ENCODE results near the gene ARHGAP22. TPM values are rescaled to one million over a fixed set of nuclear protein-coding genes. Genes with fewer than 3 reads are reported as not detected.
A peak's percentile ranks its signal among the peaks of the same experiment; 100 is the strongest.

Gene ARHGAP22
- total RNA-seq, 1 experiment from 2014 or later: not detected

- no peak for DNase-seq
- Histone ChIP-seq H3K4me1 (peaks cover 17% of the 10 kb centered on the region), H3K36me3 (no peaks in the 10 kb centered on the region)
These were observed 123.5 kb downstream of the ARHGAP22 start for GRCh38 chr10:48481385-48481784.

GRCh38 chr10:48480397-48481374 lies 124.2 kb downstream of the ARHGAP22 start:
- no peak overlapping the region for H3K4me3 ChIP-seq
- H3K9me3 ChIP-seq (replicated peaks): no peaks in the 10 kb centered on the region
- H3K4me1 ChIP-seq: peaks cover 22% of the 10 kb centered on the region
- no peak overlapping the region for H3K27ac ChIP-seq
- no peak for DNase-seq
- no peaks in the 10 kb centered on the region for H3K27me3 ChIP-seq
- no peaks in the 10 kb centered on the region for H3K36me3 ChIP-seq

More at GRCh38 chr10:48481385-48481784, 123.5 kb downstream of the ARHGAP22 start:
- Histone ChIP-seq H3K4me3 (no peak overlapping the region), H3K27me3 (no peaks in the 10 kb centered on the region), H3K27ac (no peak overlapping the region), H3K9me3 (replicated peaks) (no peaks in the 10 kb centered on the region)

- peaks cover 27% of the 10 kb centered on the region for H3K4me1 ChIP-seq
- no peak overlapping the region for H3K4me3 ChIP-seq
- DNase-seq: no peak
- no peaks in the 10 kb centered on the region for H3K36me3 ChIP-seq
- no peaks in the 10 kb centered on the region for H3K27me3 ChIP-seq
- no peak overlapping the region for H3K27ac ChIP-seq
- H3K9me3 ChIP-seq (replicated peaks): no peaks in the 10 kb centered on the region
These were observed 125.7 kb downstream of the ARHGAP22 start for GRCh38 chr10:48478980-48479811.

GRCh38 chr10:48478469-48478868 lies 126.4 kb downstream of the ARHGAP22 start:
- Histone ChIP-seq H3K4me1 (peaks cover 23% of the 10 kb centered on the region), H3K27ac (no peak overlapping the region), H3K27me3 (no peaks in the 10 kb centered on the region), H3K4me3 (no peak overlapping the region), H3K9me3 (replicated peaks) (no peaks in the 10 kb centered on the region), H3K36me3 (no peaks in the 10 kb centered on the region)
- no peak for DNase-seq

GRCh38 chr10:48477616-48478015 lies 127.3 kb downstream of the ARHGAP22 start:
- H3K9me3 ChIP-seq (replicated peaks): no peaks in the 10 kb centered on the region
- no peak for DNase-seq
- no peaks in the 10 kb centered on the region for H3K27me3 ChIP-seq
- no peak overlapping the region for H3K4me3 ChIP-seq
- H3K4me1 ChIP-seq: peaks cover 19% of the 10 kb centered on the region
- H3K27ac ChIP-seq: no peak overlapping the region
- H3K36me3 ChIP-seq: no peaks in the 10 kb centered on the region

GRCh38 chr10:48477141-48477540 lies 127.7 kb downstream of the ARHGAP22 start:
- no peaks in the 10 kb centered on the region for H3K36me3 ChIP-seq
- DNase-seq: no peak
- no peak overlapping the region for H3K4me3 ChIP-seq
- no peaks in the 10 kb centered on the region for H3K27me3 ChIP-seq
- H3K27ac ChIP-seq: no peak overlapping the region
- peaks cover 19% of the 10 kb centered on the region for H3K4me1 ChIP-seq
- H3K9me3 ChIP-seq (replicated peaks): no peaks in the 10 kb centered on the region

- peak; percentile 86 to 92 for DNase-seq
- Histone ChIP-seq H3K27me3 (no peaks in the 10 kb centered on the region), H3K27ac (peak overlapping the region; percentile 46), H3K4me3 (no peak overlapping the region), H3K9me3 (replicated peaks) (no peaks in the 10 kb centered on the region), H3K36me3 (no peaks in the 10 kb centered on the region), H3K4me1 (peaks cover 19% of the 10 kb centered on the region)
These were observed 128.4 kb downstream of the ARHGAP22 start for GRCh38 chr10:48476279-48476982.

GRCh38 chr10:48475943-48476278 lies 129.0 kb downstream of the ARHGAP22 start:
- Histone ChIP-seq H3K27ac (peak overlapping the region; percentile 13), H3K4me1 (peaks cover 19% of the 10 kb centered on the region), H3K9me3 (replicated peaks) (no peaks in the 10 kb centered on the region), H3K27me3 (no peaks in the 10 kb centered on the region), H3K4me3 (no peak overlapping the region), H3K36me3 (no peaks in the 10 kb centered on the region)
- DNase-seq: no peak

GRCh38 chr10:48474765-48475365 lies 130.0 kb downstream of the ARHGAP22 start:
- DNase-seq: no peak
- H3K4me3 ChIP-seq: no peak overlapping the region
- H3K27ac ChIP-seq: no peak overlapping the region
- no peaks in the 10 kb centered on the region for H3K27me3 ChIP-seq
- peaks cover 26% of the 10 kb centered on the region for H3K4me1 ChIP-seq
- H3K9me3 ChIP-seq (replicated peaks): no peaks in the 10 kb centered on the region
- H3K36me3 ChIP-seq: no peaks in the 10 kb centered on the region

GRCh38 chr10:48473704-48474103 lies 131.2 kb downstream of the ARHGAP22 start:
- no peaks in the 10 kb centered on the region for H3K36me3 ChIP-seq
- DNase-seq: no peak
- H3K27ac ChIP-seq: no peak overlapping the region
- peaks cover 27% of the 10 kb centered on the region for H3K4me1 ChIP-seq
- no peaks in the 10 kb centered on the region for H3K9me3 ChIP-seq (replicated peaks)
- no peaks in the 10 kb centered on the region for H3K27me3 ChIP-seq
- H3K4me3 ChIP-seq: no peak overlapping the region

GRCh38 chr10:48472501-48473069 lies 132.3 kb downstream of the ARHGAP22 start:
- Histone ChIP-seq H3K36me3 (no peaks in the 10 kb centered on the region), H3K9me3 (replicated peaks) (no peaks in the 10 kb centered on the region), H3K27ac (no peak overlapping the region), H3K27me3 (no peaks in the 10 kb centered on the region), H3K4me1 (peaks cover 27% of the 10 kb centered on the region), H3K4me3 (no peak overlapping the region)
- no peak for DNase-seq

- Histone ChIP-seq H3K4me1 (peaks cover 18% of the 10 kb centered on the region), H3K27ac (no peak overlapping the region)
- no peak for DNase-seq
These were observed 133.7 kb downstream of the ARHGAP22 start for GRCh38 chr10:48470893-48471805.

GRCh38 chr10:48470115-48470892 lies 134.6 kb downstream of the ARHGAP22 start:
- Histone ChIP-seq H3K36me3 (no peaks in the 10 kb centered on the region), H3K9me3 (replicated peaks) (no peaks in the 10 kb centered on the region), H3K4me1 (peaks cover 10% of the 10 kb centered on the region), H3K27ac (no peak overlapping the region), H3K27me3 (no peaks in the 10 kb centered on the region), H3K4me3 (no peak overlapping the region)
- DNase-seq: peak; percentile 49 to 59

More at GRCh38 chr10:48470893-48471805, 133.7 kb downstream of the ARHGAP22 start:
- H3K36me3 ChIP-seq: no peaks in the 10 kb centered on the region
- H3K4me3 ChIP-seq: no peak overlapping the region
- H3K9me3 ChIP-seq (replicated peaks): no peaks in the 10 kb centered on the region
- H3K27me3 ChIP-seq: no peaks in the 10 kb centered on the region
